GM18502 (cell line): ENCODE results near the gene SPRN.
"Not testable (repeated sequence)": the region's sequence is repeated elsewhere in the genome, so short reads cannot be mapped to it uniquely, and the experiment has no call there.

Source experiments
- ATAC-seq: cut with Tn5 transposase; IDR thresholded peaks from one replicate; pipeline ENCODE4 v1.9.1; 2021; ENCODE audit warnings: mild to moderate bottlenecking; ENCODE audit not compliant: unreplicated experiment, poor library complexity

Gene SPRN

DNA sequence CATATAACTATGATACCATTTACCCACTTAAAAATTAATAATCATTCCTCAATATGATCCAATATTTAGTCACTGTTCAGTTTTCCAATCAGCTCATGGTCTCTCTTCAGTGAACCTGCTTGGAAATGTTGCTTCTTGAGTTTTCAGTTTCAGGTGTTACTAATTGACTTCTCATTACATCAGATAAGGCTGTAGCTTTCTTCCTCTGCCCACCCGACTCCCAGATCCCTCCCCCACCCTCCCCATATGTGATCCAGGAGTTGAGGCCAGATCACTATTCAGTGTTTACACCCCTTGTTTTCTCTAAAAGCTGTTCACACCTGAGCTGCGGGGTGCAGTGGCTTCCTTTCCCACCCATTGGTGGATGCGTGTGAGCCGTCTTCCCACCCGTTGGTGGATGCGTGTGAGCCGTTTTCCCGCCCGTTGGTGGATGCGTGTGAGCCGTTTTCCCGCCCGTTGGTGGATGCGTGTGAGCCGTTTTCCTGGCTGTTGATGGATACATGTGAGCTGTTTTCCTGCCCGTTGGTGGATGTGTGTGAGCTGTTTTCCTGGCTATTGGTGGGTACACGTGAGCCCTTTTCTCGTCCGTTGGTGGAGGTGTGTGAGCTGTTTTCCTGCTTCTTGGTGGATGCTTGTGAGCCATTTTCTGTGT is 33.7 kb downstream of the SPRN start:
- no peak for ATAC-seq

DNA sequence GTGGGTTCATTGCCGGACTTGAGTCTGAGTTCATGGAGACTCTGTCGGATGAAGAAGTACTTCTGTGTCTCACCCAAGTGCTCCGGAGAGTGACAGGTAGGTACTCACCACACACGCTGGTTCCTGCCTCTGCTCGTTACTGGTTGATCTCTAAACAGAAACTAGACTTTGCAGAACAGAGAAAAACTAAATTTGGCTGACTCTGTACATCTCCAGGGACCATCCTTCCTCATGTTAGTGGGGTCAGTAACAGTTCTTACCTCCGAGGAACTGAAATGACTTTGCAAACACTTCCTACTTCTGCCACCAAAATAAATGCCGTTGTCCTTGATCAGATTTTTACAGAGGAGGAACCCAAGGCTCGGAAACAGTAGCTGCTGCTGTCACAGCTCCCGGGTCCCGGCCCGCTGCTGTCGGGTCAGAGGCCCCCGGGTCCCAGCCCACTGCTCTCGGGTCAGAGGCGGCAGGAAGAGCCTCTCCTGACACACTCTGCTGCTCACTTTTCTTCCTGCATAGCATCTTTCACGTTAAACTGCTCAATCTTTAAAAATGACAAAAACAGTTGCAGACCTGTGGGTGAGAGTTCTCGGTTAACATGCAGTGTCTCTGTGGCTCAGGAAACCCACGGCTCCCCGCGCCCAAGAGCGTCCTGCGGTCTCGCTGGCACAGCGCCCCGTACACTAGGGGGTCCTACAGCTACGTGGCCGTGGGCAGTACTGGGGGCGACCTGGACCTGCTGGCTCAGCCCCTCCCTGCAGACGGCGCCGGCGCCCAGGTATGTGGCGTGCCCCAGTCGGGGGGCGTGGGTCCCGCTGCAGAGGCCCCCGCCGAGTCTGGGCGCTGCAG is 35.2 kb downstream of the SPRN start:
- peak; percentile 85 for ATAC-seq

DNA sequence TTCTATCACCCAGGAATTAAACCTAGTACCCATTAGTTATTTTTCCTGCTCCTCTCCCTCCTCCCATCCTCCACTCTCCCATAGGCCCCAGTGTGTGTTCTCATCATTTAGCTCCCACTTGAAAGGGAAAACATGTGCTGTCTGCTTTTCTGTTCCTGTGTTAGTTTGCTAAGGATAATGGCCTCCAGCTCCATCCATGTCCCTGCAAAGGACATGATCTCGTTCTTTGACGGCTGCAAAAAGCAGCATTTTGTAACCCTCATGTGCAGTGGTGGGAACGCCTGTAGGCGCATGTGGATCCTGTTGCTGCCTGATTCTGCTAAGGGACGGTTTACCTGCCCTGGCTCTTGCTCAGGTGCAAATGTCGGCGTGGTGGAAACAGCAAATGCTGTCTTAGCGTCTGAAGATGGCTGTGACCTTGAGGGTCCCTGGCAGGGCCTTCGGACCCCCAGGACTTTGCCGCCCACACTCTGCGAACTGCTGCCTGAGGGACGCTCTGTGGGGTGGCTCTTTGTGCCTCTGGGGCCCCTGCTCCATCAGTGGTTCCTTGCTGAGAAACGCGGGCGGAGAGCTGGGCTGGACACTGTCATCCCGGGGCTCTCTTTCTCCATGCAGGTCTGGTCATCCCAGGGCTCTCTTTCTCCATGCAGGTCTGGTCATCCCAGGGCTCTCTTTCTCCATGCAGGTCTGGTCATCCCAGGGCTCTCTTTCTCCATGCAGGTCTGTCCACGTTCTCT is 36.0 kb downstream of the SPRN start:
- ATAC-seq: peak; percentile 2

DNA sequence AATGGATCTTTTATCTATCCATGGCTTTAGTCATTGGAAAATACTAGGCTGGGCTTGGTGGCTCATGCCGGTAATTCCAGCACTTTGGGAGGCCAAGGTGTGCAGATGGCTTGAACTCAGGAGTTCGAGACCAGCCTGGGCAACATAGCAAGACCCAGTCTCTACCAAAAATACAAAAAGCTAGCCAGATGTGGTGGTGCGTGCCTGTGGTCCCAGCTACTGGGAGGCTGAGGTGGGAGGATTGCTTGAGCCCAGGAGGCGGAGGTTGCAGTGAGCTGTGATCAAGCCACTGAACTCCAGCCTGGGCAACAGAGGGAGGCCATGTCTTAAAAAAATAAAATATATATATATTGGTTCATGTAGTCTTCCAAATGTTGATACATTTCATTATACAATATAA is 37.5 kb downstream of the SPRN start:
- ATAC-seq: not testable (repeated sequence)

DNA sequence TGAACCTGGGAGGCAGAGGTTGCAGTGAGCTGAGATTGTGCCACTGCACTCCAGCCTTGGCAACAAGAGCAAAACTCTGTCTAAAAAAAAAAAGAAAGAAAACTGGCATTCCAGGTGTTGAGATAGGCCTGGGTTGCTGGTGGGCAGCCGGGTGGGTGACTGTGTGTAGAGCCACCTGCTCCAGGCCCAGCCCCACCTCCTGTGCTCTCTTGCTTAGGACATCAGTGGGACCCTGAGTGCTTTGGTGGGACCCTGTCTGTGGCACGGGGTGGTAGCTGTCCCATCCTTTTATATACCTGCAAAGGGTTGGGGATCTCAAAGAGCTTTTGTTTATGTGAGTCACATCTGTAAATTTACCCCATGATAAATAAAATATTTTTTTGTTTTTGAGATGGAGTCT is 39.2 kb downstream of the SPRN start:
- no peak for ATAC-seq

DNA sequence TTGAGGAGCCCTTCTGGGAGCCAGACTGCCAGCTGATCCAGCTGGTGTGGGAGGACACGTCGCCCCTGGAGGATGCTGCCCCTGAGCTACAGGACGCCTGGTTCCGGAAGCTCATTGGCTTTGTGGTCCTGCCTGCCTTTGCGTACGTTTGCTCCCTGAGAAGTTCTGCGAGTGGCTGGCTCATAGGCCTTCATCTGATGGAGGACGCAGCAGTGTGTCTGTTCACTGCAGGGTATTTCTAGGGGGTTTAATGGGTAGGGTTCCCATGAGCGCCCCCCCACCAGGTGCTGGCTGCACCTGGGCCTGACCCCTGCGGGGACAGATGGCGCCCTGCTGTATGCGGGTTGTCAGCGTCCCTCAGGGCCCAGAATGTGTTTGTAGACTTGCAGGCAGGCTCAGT is 40.4 kb downstream of the SPRN start:
- ATAC-seq: no peak

DNA sequence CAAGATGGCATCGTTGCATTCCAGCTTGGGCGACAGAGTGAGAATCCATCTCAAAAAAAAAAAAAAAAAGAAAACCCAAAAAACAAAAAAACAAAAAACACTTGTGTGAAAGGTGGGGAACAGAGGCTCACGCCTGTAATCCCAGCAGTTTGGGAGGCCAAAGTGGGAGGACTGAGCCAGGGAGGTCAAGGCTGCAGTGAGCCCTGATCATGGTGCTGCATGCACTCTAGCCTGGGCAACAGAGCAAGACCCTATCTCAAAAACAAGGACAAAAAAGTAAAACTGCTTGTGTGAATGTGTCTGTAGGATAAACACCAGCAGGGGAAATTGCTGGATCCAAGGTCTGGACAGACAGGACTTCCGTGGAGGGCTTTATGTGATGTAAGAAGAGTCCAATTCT is 40.9 kb downstream of the SPRN start:
- ATAC-seq: no peak

DNA sequence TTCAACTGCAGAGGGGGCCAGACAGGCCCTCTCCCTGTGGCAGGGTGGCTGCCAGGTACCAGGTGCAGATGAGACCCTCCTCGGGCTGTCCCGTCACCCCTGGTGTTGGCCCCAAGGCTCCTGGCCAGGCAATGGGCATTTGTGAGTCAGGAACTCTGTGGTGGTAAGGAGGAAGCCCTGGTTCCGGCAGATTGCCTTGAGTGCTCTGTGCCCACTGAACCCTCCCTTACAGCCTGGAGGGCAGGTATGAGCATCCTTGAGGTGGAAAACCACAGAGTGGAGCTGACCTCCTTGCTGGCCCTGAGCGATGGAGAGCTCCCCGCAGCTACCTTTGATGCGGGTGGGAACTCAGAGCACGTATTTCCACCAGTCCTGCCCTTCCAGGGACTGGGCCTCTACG is 43.4 kb downstream of the SPRN start:
- no peak for ATAC-seq

DNA sequence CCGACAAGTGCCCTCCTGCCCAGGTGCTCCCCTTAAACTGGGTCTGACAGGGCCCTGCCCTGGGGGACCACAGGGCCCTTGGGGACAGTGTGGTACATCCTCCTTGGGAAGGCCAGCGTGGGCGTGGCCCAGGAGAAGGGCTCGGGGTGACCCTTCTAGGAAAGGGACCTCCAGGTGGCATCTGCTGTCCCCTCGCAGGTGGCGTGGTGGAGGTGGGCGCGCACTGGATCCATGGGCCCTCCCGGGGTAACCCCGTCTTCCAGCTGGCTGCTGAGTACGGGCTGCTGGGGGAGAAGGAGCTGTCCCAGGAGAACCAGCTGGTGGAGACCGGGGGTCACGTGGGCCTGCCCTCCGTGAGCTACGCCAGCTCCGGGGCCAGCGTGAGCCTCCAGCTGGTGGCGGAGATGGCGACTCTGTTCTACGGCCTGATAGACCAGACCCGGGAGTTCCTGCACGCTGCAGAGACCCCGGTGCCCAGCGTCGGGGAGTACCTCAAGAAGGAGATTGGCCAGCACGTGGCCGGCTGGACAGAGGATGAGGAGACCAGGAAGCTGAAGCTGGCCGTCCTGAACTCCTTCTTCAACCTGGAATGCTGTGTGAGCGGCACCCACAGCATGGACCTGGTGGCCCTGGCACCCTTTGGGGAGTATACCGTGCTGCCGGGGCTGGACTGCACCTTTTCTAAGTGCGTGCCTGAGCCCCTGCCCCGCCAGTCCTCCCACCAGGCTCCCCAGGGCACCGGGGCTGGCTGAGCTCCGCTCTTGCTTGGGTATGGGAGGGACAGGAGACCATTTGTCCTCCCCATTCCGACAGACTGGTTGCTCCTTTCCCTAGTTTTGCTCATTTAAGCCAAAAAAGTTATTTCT is 44.4 kb downstream of the SPRN start:
- ATAC-seq: no peak

DNA sequence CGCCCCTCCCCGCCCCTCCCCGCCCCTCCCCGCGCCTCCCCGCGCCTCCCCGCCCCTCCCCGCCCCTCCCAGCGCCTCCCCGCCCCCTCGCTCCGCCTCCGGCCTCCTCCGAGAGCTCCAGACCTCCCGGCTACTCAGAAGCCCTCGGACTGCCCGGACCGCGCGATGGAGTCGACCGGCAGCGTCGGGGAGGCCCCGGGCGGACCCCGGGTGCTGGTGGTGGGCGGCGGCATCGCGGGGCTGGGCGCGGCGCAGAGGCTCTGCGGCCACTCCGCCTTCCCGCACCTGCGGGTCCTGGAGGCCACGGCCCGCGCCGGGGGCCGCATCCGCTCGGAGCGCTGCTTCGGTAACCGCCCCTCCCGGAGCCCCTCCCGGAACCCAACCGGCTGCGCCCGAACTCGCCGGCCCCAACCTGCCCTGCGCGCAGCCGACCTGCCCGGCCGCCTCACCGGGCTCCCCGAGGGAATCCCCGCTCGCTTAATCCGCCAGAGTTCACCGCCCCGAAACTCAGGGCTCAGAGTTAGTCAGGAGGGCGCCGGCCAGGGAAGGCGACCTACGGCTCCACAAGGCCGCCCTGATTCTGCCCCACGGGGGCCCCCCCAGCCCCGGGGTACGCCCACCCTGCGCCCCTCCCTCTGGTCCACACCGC is 45.1 kb downstream of the SPRN start, which contains the start of gene PAOX:
Gene PAOX, plus strand, starts transcription at position 111 of the 649 bp plus-strand sequence. Its CDS starts 55 bp downstream, at position 166.
- peak; percentile 59 for ATAC-seq

DNA sequence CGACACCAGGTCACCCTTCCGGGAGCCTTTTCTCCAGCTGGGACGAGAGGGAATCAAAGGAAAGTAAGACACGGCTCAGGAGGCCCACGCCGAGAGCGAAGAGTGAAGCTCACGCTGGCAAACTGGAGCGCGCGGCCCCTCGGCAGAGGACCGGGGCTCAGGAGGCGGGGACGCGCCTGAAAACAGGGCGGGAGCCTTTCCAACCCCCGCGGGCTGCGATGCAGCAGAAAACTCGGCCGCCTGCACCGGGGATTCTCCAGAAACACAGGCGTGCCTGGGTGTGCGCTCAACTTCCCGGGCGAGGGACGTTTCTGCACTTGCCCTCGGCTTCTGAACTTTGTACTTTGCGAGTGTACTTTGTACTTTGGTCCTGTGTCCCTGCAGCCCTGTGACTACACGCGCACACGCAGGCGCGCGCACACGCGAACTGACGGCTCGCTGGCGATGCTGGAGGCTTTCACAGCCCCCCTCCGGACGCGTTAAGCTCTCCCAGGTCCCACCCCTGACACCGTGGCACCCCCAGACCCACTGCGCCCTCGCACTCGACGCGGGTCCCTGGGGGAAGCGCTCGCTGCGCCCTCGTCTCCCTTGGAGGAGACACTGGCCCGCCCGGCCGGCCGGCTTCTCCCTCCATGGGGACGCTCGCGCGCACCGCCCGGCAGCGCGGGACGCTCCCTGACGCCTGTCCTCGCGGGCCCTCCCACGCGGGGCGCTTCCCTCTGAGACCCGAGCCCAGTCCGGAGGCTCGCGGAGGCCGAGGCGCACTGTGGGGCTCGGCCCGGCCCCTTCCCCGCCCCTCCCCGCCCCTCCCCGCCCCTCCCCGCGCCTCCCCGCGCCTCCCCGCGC is 46.0 kb downstream of the SPRN start:
- ATAC-seq: peak; percentile 41

DNA sequence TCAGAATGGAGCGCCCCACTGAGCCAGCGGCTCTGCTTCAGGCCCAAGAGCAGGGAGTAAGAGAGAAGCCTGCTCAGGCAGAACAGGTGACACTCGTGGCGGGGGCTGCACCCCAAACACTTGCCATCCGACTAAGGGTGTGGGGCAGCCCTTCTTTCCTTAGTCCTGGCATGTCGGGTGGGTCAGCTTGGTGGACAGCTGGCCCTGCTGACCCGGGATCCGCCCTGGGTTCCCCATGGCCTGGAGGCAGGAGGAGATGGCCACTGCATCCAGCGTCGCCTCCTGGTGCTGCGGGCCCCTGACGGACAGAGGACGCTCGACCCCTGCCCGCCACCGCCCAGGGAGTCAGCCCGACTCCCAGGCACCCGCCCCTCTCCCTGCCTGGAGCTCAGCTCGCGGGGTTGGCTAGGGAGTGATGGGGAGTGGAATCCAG is 46.6 kb downstream of the SPRN start:
- ATAC-seq: no peak

DNA sequence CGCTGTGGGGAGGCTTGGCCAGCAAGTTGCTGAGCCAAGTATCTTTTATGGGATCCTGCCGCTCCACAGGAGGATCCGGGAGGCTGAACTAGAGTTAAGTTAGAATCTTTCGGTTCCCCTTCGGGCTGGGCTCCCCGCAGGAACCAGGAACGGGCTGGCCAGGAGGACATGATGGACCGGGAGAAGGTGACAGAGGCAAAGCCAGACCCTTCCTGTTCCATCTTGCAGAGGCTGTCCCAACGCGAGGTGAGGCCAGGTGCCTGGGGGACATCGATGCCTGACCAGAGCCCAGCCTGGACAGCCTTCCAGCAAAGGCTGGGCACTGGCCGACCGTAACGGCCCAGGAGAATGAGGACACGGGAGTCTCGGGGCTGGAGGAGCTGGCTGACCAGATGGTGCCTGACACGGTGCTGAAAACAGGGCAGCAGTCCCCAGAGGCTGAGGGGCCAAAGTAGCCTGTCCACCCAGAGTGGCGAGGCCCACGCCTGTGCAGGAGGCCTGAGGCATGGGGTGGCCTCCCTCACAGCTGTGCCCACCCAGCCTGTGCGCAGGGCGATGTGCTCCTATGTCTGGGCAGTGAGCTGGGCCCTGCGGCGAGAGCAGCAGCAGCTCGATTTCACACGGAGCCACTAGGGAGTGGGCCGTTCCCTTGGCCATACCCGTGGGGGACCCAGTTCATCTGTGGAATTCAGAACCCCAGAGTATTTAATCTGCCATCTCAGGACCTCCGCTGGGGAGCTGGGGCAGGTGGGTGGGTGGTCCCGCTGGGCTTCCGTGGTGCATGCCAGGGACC is 47.2 kb downstream of the SPRN start:
- ATAC-seq: no peak

DNA sequence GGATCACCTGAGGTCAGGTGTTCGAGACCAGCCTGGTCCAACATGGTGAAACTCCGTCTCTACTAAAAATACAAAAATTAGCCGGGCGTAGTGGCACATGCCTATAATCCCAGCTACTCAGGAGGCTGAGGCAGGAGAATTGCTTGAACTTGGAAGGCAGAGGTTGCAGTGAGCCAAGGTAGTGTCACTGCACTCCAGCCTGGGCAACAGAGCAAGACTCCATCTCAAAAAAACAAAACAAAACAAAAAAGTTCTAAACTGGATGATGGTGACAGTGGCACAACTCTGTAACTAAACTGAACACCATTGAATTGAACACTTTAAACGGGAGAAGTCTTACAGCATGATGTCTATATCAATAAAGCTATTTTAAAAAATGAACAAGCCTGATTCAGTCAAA is 48.2 kb downstream of the SPRN start:
- not testable (repeated sequence) for ATAC-seq

DNA sequence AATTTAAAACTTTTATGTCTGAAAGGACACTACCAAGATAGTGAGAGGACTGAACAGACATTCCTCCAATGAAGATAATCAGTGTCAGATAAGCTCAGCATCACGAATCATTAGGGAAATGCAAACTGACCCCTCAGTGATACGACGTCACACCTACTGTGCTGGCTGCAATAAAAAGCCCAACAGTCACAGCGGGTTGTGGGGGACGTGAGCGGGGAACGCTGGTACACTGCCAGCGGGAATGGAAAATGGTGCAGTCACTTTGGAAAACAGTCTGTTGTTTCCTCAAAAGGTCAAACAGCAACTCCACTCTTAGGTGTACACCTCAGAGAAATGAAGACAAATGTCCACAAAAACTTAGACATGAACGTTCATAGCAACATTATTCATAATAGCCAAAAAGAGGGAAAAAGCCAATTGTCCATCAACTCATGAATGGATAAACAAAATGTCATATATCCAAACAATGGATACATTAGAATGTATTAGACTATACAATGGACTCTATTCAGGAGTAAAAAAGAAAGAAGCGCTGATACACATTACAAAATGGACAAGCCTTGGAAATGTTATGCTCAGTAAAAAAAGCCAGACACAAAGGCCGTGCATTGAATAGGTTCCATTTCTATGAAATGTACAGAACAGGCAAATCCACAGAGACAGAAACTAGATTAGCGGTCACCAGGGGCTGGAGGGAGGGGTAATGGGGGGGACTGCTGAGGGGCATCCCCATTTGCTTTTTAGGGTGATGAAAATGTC is 48.9 kb downstream of the SPRN start:
- ATAC-seq: no peak

DNA sequence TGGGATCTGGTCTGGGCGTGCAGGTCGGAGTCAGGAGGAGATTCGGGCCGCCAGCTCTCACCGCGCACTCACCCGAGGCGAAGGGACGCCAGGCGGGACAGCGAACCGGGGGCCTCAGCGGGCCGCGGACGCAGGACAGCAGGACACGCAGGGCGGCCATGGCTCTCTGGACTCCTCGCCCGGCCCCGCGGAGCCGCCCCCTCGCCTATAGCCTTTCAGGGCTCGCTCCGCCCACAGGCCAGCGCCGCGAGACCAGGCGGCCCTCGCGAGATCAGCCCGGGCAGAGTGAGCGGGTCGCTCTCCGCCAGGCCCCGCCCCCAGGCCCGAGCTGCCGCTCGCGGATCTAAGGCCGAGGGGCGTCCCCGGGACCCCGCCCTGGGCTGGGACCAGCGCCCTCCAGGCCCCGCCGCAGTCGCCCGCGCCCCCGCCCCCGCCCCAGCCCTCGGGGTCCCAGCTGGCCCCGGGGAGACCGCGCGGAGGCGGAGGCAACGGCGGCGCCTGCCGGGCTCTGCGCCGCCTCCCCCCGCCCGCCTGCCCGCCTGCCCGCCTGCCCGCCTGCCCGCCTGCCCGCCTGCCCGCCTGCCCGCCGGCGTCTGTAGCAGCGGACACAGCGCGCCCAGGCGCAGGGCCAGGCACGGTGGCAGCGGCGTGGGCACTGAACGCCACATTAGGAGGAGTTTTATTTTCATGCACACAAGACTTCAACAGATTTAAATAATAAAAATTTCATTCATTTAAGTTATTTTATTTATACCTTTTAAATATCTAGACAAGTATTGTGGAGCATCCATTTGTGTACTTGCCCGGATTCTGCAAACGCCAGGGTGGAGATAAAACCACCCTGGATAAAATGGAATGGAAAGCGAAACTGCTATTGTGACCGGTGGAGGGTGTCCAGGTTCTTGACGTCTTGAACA is 51.0 kb downstream of the SPRN start, which contains the start of gene ECHS1:
Gene ECHS1, minus strand, starts transcription at position 181 of the 917 bp plus-strand sequence. Its CDS starts 21 bp downstream, at position 160.
- peak; percentile 95 for ATAC-seq
